ENCODE results near the gene LRP4. TPM values are rescaled to one million over a fixed set of nuclear protein-coding genes. Genes with fewer than 3 reads are reported as not detected.

Gene LRP4
- total RNA-seq, 1 donor from 2014 or later: 24.5 TPM

DNA sequence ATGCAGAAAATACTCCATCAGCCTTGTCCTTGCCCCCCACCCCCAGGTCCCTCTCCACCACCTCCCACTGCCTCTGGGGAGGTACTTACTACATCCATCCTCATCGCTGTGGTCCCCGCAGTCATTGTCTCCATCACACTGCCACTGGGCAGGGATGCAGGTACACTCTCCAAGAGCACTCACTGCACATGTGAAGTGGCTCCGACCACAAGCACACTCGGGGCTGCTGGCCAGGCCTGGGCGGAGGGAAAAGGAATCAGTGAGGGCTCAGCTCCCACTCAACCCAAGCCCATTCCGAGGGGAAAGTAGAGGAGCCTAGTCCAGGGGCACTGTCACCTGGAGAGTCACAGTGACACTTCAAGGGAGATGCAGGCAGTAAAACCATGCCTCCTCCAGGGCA lies 15.7 kb downstream of the LRP4 start:
- Mint-ChIP-seq H3K4me1 (peaks cover 38% of the 10 kb centered on the region), H3K27ac (ENCODE audit: unreplicated experiment) (no peak overlapping the region), H3K36me3 (ENCODE audit: low read depth) (peaks cover 6% of the 10 kb centered on the region), H3K4me3 (no peak overlapping the region), H3K9me3 (no peaks in the 10 kb centered on the region), H3K27me3 (ENCODE audit: low read depth) (no peaks in the 10 kb centered on the region)
- TF ChIP-seq, protein P1, sequence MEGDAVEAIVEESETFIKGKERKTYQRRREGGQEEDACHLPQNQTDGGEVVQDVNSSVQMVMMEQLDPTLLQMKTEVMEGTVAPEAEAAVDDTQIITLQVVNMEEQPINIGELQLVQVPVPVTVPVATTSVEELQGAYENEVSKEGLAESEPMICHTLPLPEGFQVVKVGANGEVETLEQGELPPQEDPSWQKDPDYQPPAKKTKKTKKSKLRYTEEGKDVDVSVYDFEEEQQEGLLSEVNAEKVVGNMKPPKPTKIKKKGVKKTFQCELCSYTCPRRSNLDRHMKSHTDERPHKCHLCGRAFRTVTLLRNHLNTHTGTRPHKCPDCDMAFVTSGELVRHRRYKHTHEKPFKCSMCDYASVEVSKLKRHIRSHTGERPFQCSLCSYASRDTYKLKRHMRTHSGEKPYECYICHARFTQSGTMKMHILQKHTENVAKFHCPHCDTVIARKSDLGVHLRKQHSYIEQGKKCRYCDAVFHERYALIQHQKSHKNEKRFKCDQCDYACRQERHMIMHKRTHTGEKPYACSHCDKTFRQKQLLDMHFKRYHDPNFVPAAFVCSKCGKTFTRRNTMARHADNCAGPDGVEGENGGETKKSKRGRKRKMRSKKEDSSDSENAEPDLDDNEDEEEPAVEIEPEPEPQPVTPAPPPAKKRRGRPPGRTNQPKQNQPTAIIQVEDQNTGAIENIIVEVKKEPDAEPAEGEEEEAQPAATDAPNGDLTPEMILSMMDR (conservative IDR thresholded peaks at IDR 0.05): no peak
- DNase-seq (ENCODE audit: low read depth, low spot score): no peak

DNA sequence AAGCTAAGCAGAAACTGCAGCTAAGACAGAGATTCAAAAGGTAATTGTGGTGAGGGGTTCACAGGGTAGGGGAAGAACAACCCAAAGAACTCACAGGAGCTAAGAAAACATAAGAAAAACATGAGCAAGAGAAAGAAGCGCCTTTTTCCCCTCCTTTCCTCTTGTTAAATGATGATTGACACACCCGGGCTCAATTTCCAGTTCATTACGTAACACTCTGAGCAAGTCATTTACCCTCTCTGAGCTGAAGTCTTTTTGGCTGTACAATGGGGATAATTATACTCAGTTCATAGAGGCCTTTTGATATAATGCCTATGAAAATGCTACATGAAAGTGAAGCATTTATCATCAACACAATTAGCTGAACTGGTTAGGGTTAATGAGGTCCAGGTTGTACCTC lies 17.2 kb downstream of the LRP4 start:
- H3K27ac Mint-ChIP-seq (ENCODE audit: unreplicated experiment): no peak overlapping the region
- TF ChIP-seq, protein P1 (conservative IDR thresholded peaks at IDR 0.05): no peak
- peaks cover 24% of the 10 kb centered on the region for H3K4me1 Mint-ChIP-seq
- DNase-seq (ENCODE audit: low read depth, low spot score): no peak
- H3K36me3 Mint-ChIP-seq (ENCODE audit: low read depth): peaks cover 8% of the 10 kb centered on the region
- H3K27me3 Mint-ChIP-seq (ENCODE audit: low read depth): no peaks in the 10 kb centered on the region
- no peaks in the 10 kb centered on the region for H3K9me3 Mint-ChIP-seq
- no peak overlapping the region for H3K4me3 Mint-ChIP-seq

DNA sequence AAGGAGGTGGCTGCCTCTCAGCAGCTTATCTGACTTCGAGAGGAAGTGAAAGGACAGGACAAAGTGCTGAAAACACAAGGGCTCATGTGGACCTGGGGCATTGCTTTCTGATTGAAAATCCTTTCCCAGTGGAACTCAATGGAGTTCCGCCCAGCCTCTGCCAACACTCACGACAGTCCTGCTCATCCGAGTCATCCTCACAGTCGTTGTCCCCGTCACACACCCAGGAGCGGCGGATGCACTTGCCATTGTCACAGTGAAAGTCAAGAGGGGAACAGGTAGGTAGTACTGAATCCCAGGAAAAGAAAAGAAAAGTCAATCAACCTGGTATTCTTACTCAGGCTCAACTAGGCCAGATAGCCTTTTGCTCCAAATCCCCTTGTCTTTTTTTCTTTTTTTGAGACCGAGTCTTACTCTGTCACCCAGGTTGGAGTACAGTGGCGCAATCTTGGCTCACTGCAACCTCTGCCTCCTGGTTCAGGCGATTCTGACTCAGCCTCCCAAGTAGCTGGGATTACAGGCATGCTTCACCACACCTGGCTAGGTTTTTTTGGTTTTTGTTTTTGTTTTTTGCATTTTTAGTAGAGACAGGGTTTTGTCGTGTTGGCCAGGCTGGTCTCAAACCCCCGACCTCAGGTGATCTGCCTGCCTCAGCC lies 18.1 kb downstream of the LRP4 start:
- Mint-ChIP-seq H3K36me3 (ENCODE audit: low read depth) (peaks cover 10% of the 10 kb centered on the region), H3K9me3 (no peaks in the 10 kb centered on the region), H3K27ac (ENCODE audit: unreplicated experiment) (peak overlapping the region; percentile 81), H3K4me1 (peaks cover 14% of the 10 kb centered on the region), H3K27me3 (ENCODE audit: low read depth) (no peaks in the 10 kb centered on the region), H3K4me3 (no peak overlapping the region)
- TF ChIP-seq, protein P1 (conservative IDR thresholded peaks at IDR 0.05): no peak
- DNase-seq (ENCODE audit: low read depth, low spot score): no peak

DNA sequence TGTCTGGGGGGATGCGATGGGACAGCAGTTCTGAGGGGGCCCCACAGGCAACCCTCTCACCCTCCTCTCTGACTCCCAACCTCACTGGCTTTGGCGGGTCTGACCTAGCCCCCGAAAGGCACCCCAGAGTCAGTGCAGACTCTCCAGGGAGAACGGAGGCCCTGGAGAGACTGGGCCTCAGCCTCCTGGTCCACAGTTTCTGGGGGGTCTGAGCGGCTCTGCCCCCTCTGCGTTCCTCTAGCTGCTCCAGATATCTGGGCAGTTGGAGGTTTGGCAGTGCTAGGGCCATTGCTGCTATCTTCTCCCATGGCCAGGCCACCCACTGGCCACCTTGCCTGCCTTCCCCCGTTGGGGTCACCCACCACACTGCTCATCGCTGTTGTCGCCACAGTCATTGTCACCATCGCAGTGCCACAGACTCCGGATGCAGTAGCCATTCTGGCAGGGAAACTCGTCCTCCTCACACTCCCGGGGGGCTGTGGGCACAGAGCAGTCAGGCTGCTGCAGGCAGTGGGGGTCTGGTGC lies 18.8 kb downstream of the LRP4 start:
- Mint-ChIP-seq H3K4me1 (peaks cover 12% of the 10 kb centered on the region), H3K36me3 (ENCODE audit: low read depth) (peaks cover 10% of the 10 kb centered on the region), H3K9me3 (no peaks in the 10 kb centered on the region), H3K27ac (ENCODE audit: unreplicated experiment) (no peak overlapping the region), H3K27me3 (ENCODE audit: low read depth) (no peaks in the 10 kb centered on the region), H3K4me3 (no peak overlapping the region)
- TF ChIP-seq, protein P1 (conservative IDR thresholded peaks at IDR 0.05): no peak
- DNase-seq (ENCODE audit: low read depth, low spot score): no peak

DNA sequence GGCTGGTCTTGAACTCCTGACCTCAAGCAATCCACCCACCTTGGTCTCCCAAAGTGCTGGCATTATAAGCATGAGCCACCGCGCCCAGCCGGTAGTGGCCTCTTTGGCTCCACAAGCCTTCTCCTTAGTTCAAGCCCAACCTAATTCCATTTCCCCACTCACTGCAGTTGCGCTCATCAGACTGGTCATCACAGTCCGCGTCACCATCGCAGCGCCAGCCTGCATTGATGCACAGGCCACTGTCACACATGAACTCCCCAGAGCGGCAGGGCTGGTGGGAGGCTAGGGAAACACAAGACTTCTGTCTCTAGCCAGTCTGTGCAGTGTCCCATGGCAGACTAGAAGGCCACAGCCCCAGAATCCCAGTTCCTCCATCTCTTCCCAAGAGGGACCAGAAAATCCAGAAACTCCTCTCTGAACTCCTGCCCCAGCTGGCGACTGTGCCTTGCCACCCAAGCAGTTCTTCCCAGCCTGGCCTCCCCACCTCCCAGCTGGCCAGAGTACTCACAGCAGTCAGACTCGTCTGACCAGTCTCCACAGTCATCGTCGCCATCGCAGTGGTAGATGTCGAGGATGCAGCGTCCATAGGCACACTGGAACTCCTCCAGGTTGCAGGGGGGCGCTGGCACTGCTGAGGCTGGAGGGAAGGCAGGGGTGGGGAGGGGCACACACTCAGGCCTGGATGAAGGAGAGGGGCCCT lies 19.8 kb downstream of the LRP4 start:
- Mint-ChIP-seq H3K9me3 (no peaks in the 10 kb centered on the region), H3K27me3 (ENCODE audit: low read depth) (no peaks in the 10 kb centered on the region), H3K4me1 (peaks cover 3% of the 10 kb centered on the region), H3K36me3 (ENCODE audit: low read depth) (peaks cover 10% of the 10 kb centered on the region), H3K4me3 (no peak overlapping the region), H3K27ac (ENCODE audit: unreplicated experiment) (peak overlapping the region; percentile 65)
- DNase-seq (ENCODE audit: low read depth, low spot score): no peak
- TF ChIP-seq, protein P1 (conservative IDR thresholded peaks at IDR 0.05): no peak
